Measurements from ENCODE around the gene COX10.
"Not testable (repeated sequence)": the region's sequence is repeated elsewhere in the genome, so short reads cannot be mapped to it uniquely, and the experiment has no call there.

The COX10 gene

DNA sequence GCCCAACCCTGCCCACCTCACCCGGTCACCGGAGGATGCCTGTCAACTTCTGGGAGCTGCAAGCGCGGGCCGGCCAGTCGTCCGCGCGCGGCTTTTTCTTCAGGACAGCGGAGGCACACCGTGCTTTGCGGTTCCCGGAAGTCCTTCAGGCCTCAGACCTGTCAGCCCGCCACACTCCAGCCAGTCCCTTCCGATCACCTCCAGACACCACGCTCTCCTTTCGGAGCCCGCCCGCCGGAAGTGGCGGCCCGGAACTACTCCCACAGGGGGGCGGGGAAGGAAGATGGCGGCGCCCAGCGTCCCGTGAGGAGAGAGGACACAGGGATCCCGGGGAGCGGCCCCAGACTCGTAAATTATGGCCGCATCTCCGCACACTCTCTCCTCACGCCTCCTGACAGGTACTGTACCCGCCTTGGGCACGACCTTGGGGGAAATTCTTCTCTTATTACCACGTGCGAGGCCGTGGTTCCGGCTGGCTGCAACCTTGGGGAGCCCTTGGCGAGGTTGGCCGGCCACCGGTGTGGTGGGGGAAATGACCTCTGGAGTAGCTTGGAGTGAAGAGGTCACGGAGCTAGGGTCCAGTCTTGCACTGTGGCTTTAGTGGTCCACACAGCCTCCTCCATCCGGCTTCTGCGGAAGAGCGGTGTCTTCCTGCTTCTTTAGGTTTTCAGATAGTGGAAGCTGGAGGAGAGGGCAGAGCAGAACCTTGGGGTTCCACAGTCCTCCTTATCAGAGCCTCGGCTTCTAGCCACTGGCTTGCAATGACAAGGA lies at the start of gene COX10:
Gene COX10, plus strand, starts transcription at position 254 of the 771 bp plus-strand sequence. Its CDS starts 102 bp downstream, at position 356.
- peak; percentile 47 for DNase-seq

GRCh38 chr17:14021651-14022294 lies 47.5 kb upstream of the COX10 start:
- not testable (repeated sequence) for DNase-seq

- not testable (repeated sequence) for DNase-seq
Observed at GRCh38 chr17:14029755-14030154, 39.5 kb upstream of the COX10 start.

DNA sequence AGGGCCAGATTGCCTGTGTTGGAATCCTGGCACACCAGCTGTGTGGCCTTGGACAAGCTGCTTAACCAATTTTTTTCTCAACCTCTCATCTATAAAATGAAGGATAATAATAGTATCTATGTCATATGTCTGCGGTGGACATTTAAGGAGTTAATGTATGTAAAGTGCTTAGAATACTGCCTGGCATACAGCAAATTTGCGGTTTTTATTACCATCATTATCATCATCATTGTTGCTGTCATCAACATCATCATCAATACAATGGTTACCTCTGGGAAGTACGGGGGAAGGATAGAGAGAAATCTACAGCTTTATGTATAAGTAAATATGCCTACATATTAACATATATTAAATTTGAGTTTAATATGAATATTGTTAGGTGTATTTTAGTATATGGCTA lies 37.1 kb upstream of the COX10 start:
- DNase-seq, result no peak

- no peak for DNase-seq
Observed at GRCh38 chr17:14033166-14033565, 36.1 kb upstream of the COX10 start.

GRCh38 chr17:14037453-14037852 lies 31.9 kb upstream of the COX10 start:
- DNase-seq, result no peak

- no peak for DNase-seq
Observed at GRCh38 chr17:14038206-14038605, 31.1 kb upstream of the COX10 start.

GRCh38 chr17:14042411-14042810 lies 26.9 kb upstream of the COX10 start:
- no peak for DNase-seq

- no peak for DNase-seq
Observed at GRCh38 chr17:14044702-14045101, 24.6 kb upstream of the COX10 start.

GRCh38 chr17:14046978-14047377 lies 22.3 kb upstream of the COX10 start:
- no peak for DNase-seq

DNA sequence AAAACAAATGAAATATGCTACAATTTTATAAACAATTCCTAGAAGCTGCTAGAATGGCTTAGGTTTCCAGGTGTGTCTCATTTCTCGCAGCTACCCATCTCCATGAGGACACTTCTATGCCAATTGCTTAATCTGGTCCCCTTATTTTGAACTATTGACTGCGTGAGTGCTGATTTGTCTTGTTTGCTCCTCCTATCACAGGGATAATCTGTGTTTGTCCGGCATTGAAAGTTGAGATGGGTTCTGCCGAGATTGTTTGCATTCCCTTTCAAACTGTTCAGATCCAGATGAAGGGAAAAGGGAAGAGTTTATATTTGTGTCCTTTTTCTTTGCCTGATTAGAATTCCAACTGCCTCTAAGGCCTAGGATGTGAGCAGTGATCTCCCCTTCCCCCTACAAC lies 21.7 kb upstream of the COX10 start:
- no peak for DNase-seq

- no peak for DNase-seq
Observed at GRCh38 chr17:14048169-14048568, 21.1 kb upstream of the COX10 start.

- no peak for DNase-seq
Observed at GRCh38 chr17:14050616-14051015, 18.7 kb upstream of the COX10 start.

GRCh38 chr17:14051692-14052091 lies 17.6 kb upstream of the COX10 start:
- no peak for DNase-seq

GRCh38 chr17:14052886-14053615 lies 16.3 kb upstream of the COX10 start:
- no peak for DNase-seq

GRCh38 chr17:14057591-14057990 lies 11.7 kb upstream of the COX10 start:
- no peak for DNase-seq

- no peak for DNase-seq
Observed at GRCh38 chr17:14058051-14058450, 11.3 kb upstream of the COX10 start.

DNA sequence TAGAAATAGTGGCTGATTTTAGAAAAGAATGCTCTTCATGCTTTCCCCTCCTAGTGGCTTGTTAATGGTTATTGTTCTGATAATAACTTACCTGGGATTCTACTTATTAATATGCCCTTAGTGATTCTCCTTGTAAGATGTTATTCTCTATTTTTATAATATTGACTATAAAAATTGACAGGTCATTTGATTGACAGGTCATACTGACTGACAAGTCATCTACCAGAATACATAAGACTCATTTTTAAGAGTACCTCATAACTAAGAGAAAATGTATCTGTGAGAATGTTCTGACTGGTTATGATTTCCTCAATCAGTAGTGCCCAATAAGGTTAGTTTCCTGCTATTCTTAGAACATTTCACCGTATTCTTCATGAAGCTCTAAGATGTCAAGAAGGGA lies 8.6 kb upstream of the COX10 start:
- no peak for DNase-seq

GRCh38 chr17:14061666-14062560 lies 7.4 kb upstream of the COX10 start:
- DNase-seq, result no peak

GRCh38 chr17:14067347-14067746 lies 2.0 kb upstream of the COX10 start:
- DNase-seq, result no peak

GRCh38 chr17:14068542-14069250 lies 608 bp upstream of the COX10 start:
- no peak for DNase-seq

DNA sequence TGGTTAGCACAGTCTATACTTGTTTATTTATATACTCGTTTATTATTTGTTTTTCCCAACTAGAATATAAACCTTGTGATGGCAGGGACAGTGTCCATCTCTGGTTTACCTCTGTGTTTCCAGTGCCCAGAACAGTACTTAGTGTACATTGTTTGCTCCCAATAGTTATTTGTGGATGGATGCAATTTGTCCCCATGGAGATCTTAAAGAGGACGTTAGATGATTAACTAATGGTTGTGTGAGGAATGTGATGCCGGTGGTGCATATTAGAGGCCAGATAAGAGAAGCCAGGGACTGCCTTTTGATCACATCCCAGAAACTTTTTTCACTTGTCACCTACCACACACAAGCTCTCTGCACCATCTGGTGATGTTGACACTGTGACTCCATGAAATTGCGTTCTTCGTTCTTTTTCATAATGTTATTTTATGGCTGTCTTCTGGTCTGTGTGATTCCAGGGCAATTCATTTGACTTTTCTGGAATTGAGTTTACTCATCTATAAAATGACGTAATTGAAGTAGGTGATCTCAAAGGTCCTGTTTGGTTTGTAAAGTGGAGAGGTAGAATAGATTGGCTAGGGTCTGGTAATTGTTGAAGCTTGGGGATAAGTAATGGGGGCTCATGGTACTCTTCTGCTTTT lies 1.2 kb downstream of the COX10 start:
- no peak for DNase-seq
